Measurements from ENCODE around the gene TBC1D3H.
"Not testable (repeated sequence)": the region's sequence is repeated elsewhere in the genome, so short reads cannot be mapped to it uniquely, and the experiment has no call there.

TBC1D3H gene

DNA sequence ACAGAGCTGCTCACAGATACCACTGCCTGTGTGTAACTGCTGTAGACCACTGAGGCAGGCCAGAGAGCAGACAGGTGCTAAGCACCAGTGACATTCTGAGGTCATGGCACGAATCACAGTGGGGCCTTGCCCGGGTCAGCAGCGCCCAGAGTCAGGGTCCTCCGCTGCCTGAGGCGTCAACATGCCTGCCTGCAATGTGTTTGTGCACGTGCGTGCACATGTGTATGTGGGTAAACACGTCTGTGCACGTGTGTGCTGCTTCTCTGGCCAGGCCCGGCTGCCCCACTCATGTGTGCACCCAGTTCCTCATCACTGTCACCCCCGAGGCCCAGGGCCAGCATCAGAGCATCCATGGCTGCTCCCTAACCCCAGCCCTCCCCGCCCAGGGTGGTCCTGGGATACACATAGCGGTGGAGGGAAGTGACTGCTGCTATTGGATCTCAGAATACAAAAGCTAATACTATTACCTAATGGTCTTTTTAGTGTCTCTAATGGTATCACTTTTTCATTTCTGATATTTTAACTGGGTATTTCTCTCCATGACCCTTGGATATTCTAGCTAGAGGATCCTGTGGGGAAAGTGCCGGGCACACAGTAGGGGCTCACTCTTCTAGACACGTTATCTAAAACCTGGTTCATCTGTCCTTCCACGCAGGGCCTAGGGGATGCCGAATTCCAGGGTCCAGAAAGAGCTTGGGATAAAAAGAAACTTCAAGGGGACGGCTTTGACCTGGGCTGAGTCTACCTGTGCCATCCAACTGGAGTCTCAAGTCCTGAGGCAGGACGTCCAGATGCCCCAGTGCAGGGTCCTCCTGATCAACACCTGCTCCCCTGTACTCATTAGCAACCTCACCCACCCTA is at the start of gene TBC1D3H:
Gene TBC1D3H (minus strand): TSS at position 51 of the 861 bp plus-strand sequence. CDS start 1,540 bp downstream, outside the sequence.
- DNase-seq: not testable (repeated sequence)

GRCh38 chr17:36428891-36429290 is 40.7 kb upstream of the TBC1D3H start:
- DNase-seq: not testable (repeated sequence)

GRCh38 chr17:36415180-36415941 is 27.1 kb upstream of the TBC1D3H start:
- not testable (repeated sequence) for DNase-seq

DNA sequence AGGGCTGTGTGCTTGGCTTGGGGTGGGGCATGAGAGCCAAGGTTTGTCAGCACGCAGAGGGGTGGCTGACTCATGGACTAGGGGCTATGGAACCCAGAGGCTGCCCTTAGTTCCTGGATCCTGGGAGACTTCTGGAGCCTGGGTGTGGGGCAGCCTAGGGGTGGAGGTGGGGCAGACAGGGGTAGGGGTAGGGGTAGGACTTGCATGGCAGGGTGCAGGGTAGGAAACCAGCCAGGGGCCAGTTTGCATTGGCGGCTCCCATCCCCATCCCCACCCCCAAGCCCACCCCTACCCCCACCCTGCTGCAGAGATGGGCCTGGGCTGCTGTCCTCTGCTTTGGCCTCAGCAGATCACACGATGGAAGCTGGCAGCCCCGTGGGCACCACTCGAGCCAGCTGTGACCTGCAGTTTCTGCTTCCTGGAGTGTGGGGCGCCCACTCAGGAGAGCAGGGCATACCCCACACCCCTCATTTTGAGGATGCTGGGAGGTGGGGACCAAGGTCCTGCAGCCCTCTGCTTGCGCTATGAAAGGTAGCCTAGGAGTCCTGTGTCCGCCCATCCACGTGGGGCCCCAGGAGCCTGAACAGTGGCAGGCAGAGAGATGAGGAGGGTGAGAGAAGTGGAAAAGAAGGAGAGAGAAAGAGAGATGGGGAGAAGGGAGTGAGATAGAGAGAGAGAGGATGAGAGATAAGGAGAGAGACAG is 2.9 kb upstream of the TBC1D3H start:
- not testable (repeated sequence) for DNase-seq

- DNase-seq: not testable (repeated sequence)
Measured at GRCh38 chr17:36375938-36376337, 12.3 kb downstream of the TBC1D3H start.

DNA sequence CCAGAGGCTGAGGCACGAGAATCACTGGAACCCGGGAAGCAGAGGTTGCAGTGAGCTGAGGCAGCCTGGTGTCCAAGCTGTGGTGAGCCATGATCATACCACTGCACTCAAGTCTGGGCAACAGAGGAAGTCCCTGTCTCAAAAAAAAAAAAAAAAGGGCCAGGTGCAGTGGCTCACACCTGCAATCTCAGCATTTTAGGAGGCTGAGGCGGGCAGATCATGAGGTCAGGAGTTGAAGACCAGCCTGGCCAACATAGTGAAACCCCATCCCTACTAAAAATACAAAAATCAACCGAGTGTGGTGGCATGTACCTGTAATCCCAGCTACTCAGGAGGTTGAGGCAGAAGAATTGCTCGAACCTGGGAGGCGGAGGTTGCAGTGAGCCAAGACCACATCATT is 25.7 kb downstream of the TBC1D3H start:
- DNase-seq: not testable (repeated sequence)

Measured in activated CD4-positive, CD25-positive, alpha-beta regulatory T cell treated with anti-CD3 and anti-CD28 coated beads, Interleukin-2, amount 50 U/mL, for 72 hours (primary cell).